WTC11 (cell line): ENCODE measurements around the gene MAP4K1. TPM values are rescaled to one million over a fixed set of nuclear protein-coding genes. Genes with fewer than 3 reads are reported as not detected.

Experiments
- ATAC-seq: fragments of 200-7000 bp; cut with Tn5 transposase; 2 replicates; pipeline ENCODE4 v1.10.0; 2021; ENCODE audit warnings: mild to moderate bottlenecking, moderate library complexity
- CTCF ChIA-PET: fragments of 300-600 bp; sonication (Branson Sonifier 250); formaldehyde crosslinking; loops from one replicate; lab custom pipeline; 2021; ENCODE audit warnings: antibody characterized with exemption; lab: Charles Lee
- POLR2A ChIA-PET: fragments of 350-600 bp; sonication (Branson Sonifier 250); formaldehyde crosslinking; loops from one replicate; lab custom pipeline; 2021; ENCODE audit warnings: antibody characterized with exemption; lab: Charles Lee
- DNase-seq: peaks from one replicate; pipeline ENCODE4 v3.0.0; 2021; ENCODE audit warnings: low spot score
- H3K27ac Mint-ChIP-seq: 2 replicates; pipeline ENCODE4 v1.8.0; 2021; ENCODE audit warnings: mixed read lengths
- H3K27me3 Mint-ChIP-seq: 2 replicates; pipeline ENCODE4 v1.8.0; 2021; ENCODE audit warnings: low read depth, mild to moderate bottlenecking, moderate library complexity, mixed read lengths
- H3K36me3 Mint-ChIP-seq: 2 replicates; pipeline ENCODE4 v1.8.0; 2021; ENCODE audit warnings: mixed read lengths
- H3K4me1 Mint-ChIP-seq: 2 replicates; pipeline ENCODE4 v1.8.0; 2022; ENCODE audit warnings: mixed read lengths
- H3K4me3 Mint-ChIP-seq: 2 replicates; pipeline ENCODE4 v1.8.0; 2021; ENCODE audit warnings: mild to moderate bottlenecking, moderate library complexity, mixed read lengths
- H3K9me3 Mint-ChIP-seq: 2 replicates; pipeline ENCODE4 v1.8.0; 2021; ENCODE audit warnings: mixed read lengths
- ATF1 ChIP-seq: sonication (generic); formaldehyde crosslinking; IDR thresholded peaks from 2 replicates; pipeline ENCODE4 v1.8.1; 2023; ENCODE audit warnings: mild to moderate bottlenecking, moderate library complexity, missing genetic modification reagents
- ATF3 ChIP-seq: sonication (generic); formaldehyde crosslinking; conservative IDR thresholded peaks from 2 replicates; pipeline ENCODE4 v1.8.1; 2022; ENCODE audit warnings: mild to moderate bottlenecking, missing genetic modification reagents
- E2F4 ChIP-seq: sonication (generic); formaldehyde crosslinking; IDR thresholded peaks from 2 replicates; pipeline ENCODE4 v1.8.1; 2022; ENCODE audit warnings: low read depth, mild to moderate bottlenecking, moderate library complexity, missing genetic modification reagents, borderline replicate concordance
- ERG ChIP-seq: fragments of 250-450 bp; sonication (Bioruptor Pico); IDR thresholded peaks from 2 replicates; pipeline ENCODE4 v1.8.0; 2021; ENCODE audit warnings: mild to moderate bottlenecking
- FOXJ3 ChIP-seq: sonication (generic); formaldehyde crosslinking; IDR thresholded peaks from 2 replicates; pipeline ENCODE4 v1.9.0; 2021; ENCODE audit warnings: missing genetic modification reagents, mild to moderate bottlenecking, borderline replicate concordance
- HMGXB4 ChIP-seq: sonication (generic); formaldehyde crosslinking; IDR thresholded peaks from 2 replicates; pipeline ENCODE4 v1.8.1; 2023; ENCODE audit warnings: mild to moderate bottlenecking, moderate library complexity, missing genetic modification reagents
- IRF1 ChIP-seq: sonication (generic); formaldehyde crosslinking; IDR thresholded peaks from 2 replicates; pipeline ENCODE4 v1.8.0; 2023; ENCODE audit warnings: missing genetic modification reagents
- NFYB ChIP-seq: sonication (generic); formaldehyde crosslinking; conservative IDR thresholded peaks from 2 replicates; pipeline ENCODE4 v1.8.0; 2022; ENCODE audit warnings: low read depth, missing genetic modification reagents
- PRRX2 ChIP-seq: fragments of 250-450 bp; sonication (Bioruptor Pico); IDR thresholded peaks from 2 replicates; pipeline ENCODE4 v1.8.0; 2021; ENCODE audit warnings: mild to moderate bottlenecking
- RELA ChIP-seq: sonication (generic); formaldehyde crosslinking; IDR thresholded peaks from 2 replicates; pipeline ENCODE4 v1.8.1; 2022; ENCODE audit warnings: missing genetic modification reagents, mild to moderate bottlenecking, borderline replicate concordance
- SOX15 ChIP-seq: fragments of 250-450 bp; sonication (Bioruptor Pico); IDR thresholded peaks from 2 replicates; pipeline ENCODE4 v1.9.0; 2021; ENCODE audit warnings: mild to moderate bottlenecking
- STAT6 ChIP-seq: sonication (generic); formaldehyde crosslinking; conservative IDR thresholded peaks from 2 replicates; pipeline ENCODE4 v1.8.1; 2023; ENCODE audit warnings: mild to moderate bottlenecking, low read depth, missing genetic modification reagents, moderate library complexity
- TP53 ChIP-seq: sonication (generic); formaldehyde crosslinking; IDR thresholded peaks from 2 replicates; pipeline ENCODE4 v1.8.1; 2023; ENCODE audit warnings: mild to moderate bottlenecking, missing genetic modification reagents
- USF1 ChIP-seq: sonication (generic); formaldehyde crosslinking; IDR thresholded peaks from 2 replicates; pipeline ENCODE4 v1.8.0; 2022; ENCODE audit warnings: mild to moderate bottlenecking, missing genetic modification reagents
- ZBTB21 ChIP-seq: sonication (generic); formaldehyde crosslinking; IDR thresholded peaks from 2 replicates; pipeline ENCODE4 v1.8.1; 2023; ENCODE audit warnings: mild to moderate bottlenecking, missing genetic modification reagents, borderline replicate concordance
- ZNF121 ChIP-seq: sonication (generic); formaldehyde crosslinking; IDR thresholded peaks from 2 replicates; pipeline ENCODE4 v1.8.0; 2023; ENCODE audit warnings: missing genetic modification reagents
- ZNF425 ChIP-seq: fragments of 250-450 bp; sonication (Bioruptor Pico); conservative IDR thresholded peaks from 2 replicates; pipeline ENCODE4 v1.9.0; 2021; ENCODE audit warnings: mild to moderate bottlenecking
- ZNF671 ChIP-seq: fragments of 250-450 bp; sonication (Bioruptor Pico); IDR thresholded peaks from 2 replicates; pipeline ENCODE4 v1.8.0; 2021; ENCODE audit warnings: mild to moderate bottlenecking
- total RNA-seq: library from RNA; stranded (reverse); gene quantifications from 3 replicates; pipeline ENCODE4 v1.2.3, GENCODE V29; 2021

MAP4K1 gene
- total RNA-seq, 1 experiment from 2014 or later = 14.0 TPM

- H3K27me3 Mint-ChIP-seq = no peaks in the 10 kb centered on the region
- H3K9me3 Mint-ChIP-seq = no peaks in the 10 kb centered on the region
- ATAC-seq (no peak), DNase-seq (no peak)
- peak overlapping the region; percentile 28; the same call in 1 of the 2 replicates for H3K4me3 Mint-ChIP-seq
- ChIA-PET POLR2A (interaction anchor here (0.7 to 3.8 kb wide), 5 partner anchors 10 to 30 kb away, joined by 3 to 44 read pairs (median 20); partner anchors contain the start of gene ACTN4), CTCF (interaction anchor here (1.0 to 4.7 kb wide), 7 partner anchors 17 to 262 kb away, joined by 3 to 21 read pairs (median 5); partner anchors contain the start of genes ACTN4 and FAM98C)
- peaks cover 98% of the 10 kb centered on the region for H3K4me1 Mint-ChIP-seq
- TF ChIP-seq USF1 (CRISPR knock-in tag) (no peak), ERG (no peak), FOXJ3 (CRISPR knock-in tag) (no peak), ZBTB21 (CRISPR knock-in tag) (no peak), STAT6 (CRISPR knock-in tag) (no peak), ZNF425 (CRISPR knock-in tag) (no peak), ATF3 (CRISPR knock-in tag) (no peak), ATF1 (no peak), NFYB (CRISPR knock-in tag) (no peak), SOX15 (CRISPR knock-in tag) (no peak), E2F4 (CRISPR knock-in tag) (no peak), ZNF121 (CRISPR knock-in tag) (no peak), IRF1 (CRISPR knock-in tag) (no peak), TP53 (CRISPR knock-in tag) (no peak), PRRX2 (CRISPR knock-in tag) (no peak; the same call in 1 of the 2 replicates), RELA (CRISPR knock-in tag) (no peak), ZNF671 (CRISPR knock-in tag) (no peak), HMGXB4 (CRISPR knock-in tag) (no peak)
- H3K27ac Mint-ChIP-seq = peak overlapping the region; percentile 100
- H3K36me3 Mint-ChIP-seq = peaks cover 7% of the 10 kb centered on the region; the same call in 1 of the 2 replicates
Observed at GRCh38 chr19:38664503-38665211, 46.9 kb upstream of the MAP4K1 start.
